Activated T-helper 17 cell treated with anti-CD3 and anti-CD28 coated beads, Interleukin-2, amount 50 U/mL, for 72 hours (primary cell): ENCODE measurements around the gene GHR. TPM values are rescaled to one million over a fixed set of nuclear protein-coding genes. Genes with fewer than 3 reads are reported as not detected.
"Not testable (repeated sequence)": the region's sequence is repeated elsewhere in the genome, so short reads cannot be mapped to it uniquely, and the experiment has no call there.

Experiments
- ATAC-seq: fragments of 150-1000 bp; cut with Tn5 transposase; replicated peaks from 2 replicates; pipeline ENCODE4 v1.10.0; 2021; ENCODE audit warnings: mild to moderate bottlenecking, moderate library complexity
- H3K27ac Mint-ChIP-seq: one replicate; pipeline ENCODE4 v1.8.0; 2022; ENCODE audit warnings: mixed read lengths
- H3K27me3 Mint-ChIP-seq: one replicate; pipeline ENCODE4 v1.8.0; 2022; ENCODE audit warnings: mixed read lengths
- H3K36me3 Mint-ChIP-seq: one replicate; pipeline ENCODE4 v1.8.0; 2022; ENCODE audit warnings: low read depth, mild to moderate bottlenecking, mixed read lengths
- H3K4me1 Mint-ChIP-seq: one replicate; pipeline ENCODE4 v1.8.0; 2022; ENCODE audit warnings: mixed read lengths
- H3K4me3 Mint-ChIP-seq: one replicate; pipeline ENCODE4 v1.8.0; 2022; ENCODE audit warnings: mild to moderate bottlenecking, mixed read lengths
- H3K9me3 Mint-ChIP-seq: one replicate; pipeline ENCODE4 v1.8.0; 2022; ENCODE audit warnings: mixed read lengths
- total RNA-seq, 2 donors: library from RNA; stranded (reverse); gene quantifications; one replicate each; pipeline ENCODE4 v1.2.3, GENCODE V29; 2022

GHR gene
- total RNA-seq, 2 donors from 2014 or later, result not detected

GRCh38 chr5:42655982-42656650, 232.9 kb downstream of the GHR start:
- no peak overlapping the region for H3K27ac Mint-ChIP-seq
- no peak overlapping the region for H3K4me3 Mint-ChIP-seq
- ATAC-seq, result no peak
- no peaks in the 10 kb centered on the region for H3K9me3 Mint-ChIP-seq
- no peaks in the 10 kb centered on the region for H3K4me1 Mint-ChIP-seq
- H3K27me3 Mint-ChIP-seq, result peaks cover 3% of the 10 kb centered on the region
- no peaks in the 10 kb centered on the region for H3K36me3 Mint-ChIP-seq

- no peak for ATAC-seq
- H3K4me3 Mint-ChIP-seq, result no peak overlapping the region
- H3K27ac Mint-ChIP-seq, result no peak overlapping the region
- H3K27me3 Mint-ChIP-seq, result peaks cover 3% of the 10 kb centered on the region
- no peaks in the 10 kb centered on the region for H3K9me3 Mint-ChIP-seq
- H3K36me3 Mint-ChIP-seq, result no peaks in the 10 kb centered on the region
- H3K4me1 Mint-ChIP-seq, result no peaks in the 10 kb centered on the region
Measured at GRCh38 chr5:42656651-42657015, 233.4 kb downstream of the GHR start.

- H3K9me3 Mint-ChIP-seq, H3K36me3 Mint-ChIP-seq, ATAC-seq, H3K27ac Mint-ChIP-seq, H3K4me3 Mint-ChIP-seq, H3K27me3 Mint-ChIP-seq, H3K4me1 Mint-ChIP-seq: not testable (repeated sequence)
Measured at GRCh38 chr5:42659869-42660268, 236.6 kb downstream of the GHR start.

DNA sequence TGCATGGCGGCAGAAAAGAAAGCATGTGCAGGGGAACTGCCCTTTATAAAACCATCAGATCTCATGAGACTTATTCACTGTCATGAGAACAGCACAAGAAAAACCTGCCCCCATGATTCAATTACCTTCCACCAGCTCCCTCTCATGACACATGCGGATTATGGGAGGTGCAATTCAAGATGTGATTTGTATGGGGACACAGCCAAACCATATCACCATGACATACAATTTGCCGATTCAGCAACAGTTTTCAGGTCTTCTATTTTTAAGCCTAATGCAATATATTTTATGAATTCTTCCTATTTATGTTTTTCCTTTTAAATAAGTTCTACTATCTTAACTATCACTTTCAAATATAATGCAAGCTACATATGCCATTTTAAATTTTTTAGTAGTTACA, 242.6 kb downstream of the GHR start:
- H3K4me3 Mint-ChIP-seq, result no peak overlapping the region
- no peaks in the 10 kb centered on the region for H3K4me1 Mint-ChIP-seq
- H3K27ac Mint-ChIP-seq, result no peak overlapping the region
- ATAC-seq, result no peak
- H3K27me3 Mint-ChIP-seq, result no peaks in the 10 kb centered on the region
- H3K36me3 Mint-ChIP-seq, result no peaks in the 10 kb centered on the region
- H3K9me3 Mint-ChIP-seq, result no peaks in the 10 kb centered on the region

DNA sequence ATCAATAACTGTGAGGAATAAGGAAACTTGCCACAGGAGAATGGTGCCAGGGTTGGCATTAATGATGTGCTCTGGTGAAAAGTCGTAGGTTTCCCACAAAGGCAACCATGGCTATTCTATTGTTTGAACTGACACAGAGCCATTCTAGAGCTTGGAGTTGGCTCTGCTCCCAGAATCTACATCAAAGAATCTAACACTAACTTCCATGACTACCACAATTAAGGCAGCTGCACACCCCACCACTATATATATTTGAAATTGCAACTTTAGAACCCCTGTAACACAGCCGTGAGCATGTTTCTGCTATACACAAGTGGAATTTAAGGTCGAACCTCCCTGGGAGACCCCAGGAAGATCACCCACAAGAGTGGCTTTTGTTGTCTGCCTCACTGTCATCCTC, 243.6 kb downstream of the GHR start:
- Mint-ChIP-seq H3K27me3 (no peaks in the 10 kb centered on the region), H3K27ac (no peak overlapping the region), H3K9me3 (no peaks in the 10 kb centered on the region), H3K4me1 (no peaks in the 10 kb centered on the region), H3K4me3 (no peak overlapping the region), H3K36me3 (no peaks in the 10 kb centered on the region)
- no peak for ATAC-seq

DNA sequence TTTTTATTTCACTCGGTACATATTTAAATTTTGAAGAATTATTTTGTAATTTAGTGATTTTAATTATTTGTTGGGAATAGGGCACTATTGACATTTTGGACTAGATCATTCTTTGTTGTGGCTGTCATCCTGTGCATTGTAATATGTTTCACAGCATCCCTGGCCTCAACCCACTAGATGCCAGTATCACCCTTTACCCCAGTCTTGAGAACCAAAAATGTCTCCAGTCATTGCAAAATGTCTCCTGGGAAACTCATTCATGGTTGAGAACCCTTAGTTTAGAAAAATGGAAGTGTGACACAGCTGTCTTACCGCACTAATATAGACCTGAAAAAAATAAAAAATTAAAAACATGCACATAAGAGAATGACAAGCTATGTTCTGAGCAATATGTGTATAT, 245.0 kb downstream of the GHR start:
- ATAC-seq, result no peak
- H3K4me3 Mint-ChIP-seq, result no peak overlapping the region
- H3K36me3 Mint-ChIP-seq, result no peaks in the 10 kb centered on the region
- H3K4me1 Mint-ChIP-seq, result no peaks in the 10 kb centered on the region
- no peak overlapping the region for H3K27ac Mint-ChIP-seq
- H3K27me3 Mint-ChIP-seq, result no peaks in the 10 kb centered on the region
- no peaks in the 10 kb centered on the region for H3K9me3 Mint-ChIP-seq

DNA sequence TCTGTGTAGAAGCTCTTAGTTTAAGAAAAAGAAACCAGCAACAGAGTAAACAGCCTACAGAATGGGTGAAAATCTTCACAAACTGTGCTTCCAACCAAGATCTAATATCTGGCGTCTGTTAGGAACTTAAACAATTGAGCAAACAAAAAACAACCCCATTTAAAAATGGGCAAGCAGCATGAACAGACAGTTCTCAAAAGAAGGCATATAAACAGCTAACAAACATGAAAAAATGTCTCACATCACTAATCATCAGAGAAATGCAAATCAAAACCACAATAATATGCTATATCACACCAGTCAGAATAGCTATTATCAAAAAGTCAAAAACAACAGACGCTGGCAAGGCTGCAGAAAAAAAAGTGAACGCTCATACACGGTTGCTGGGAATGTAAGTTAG, 249.7 kb downstream of the GHR start:
- H3K27ac Mint-ChIP-seq, result no peak overlapping the region
- no peaks in the 10 kb centered on the region for H3K4me1 Mint-ChIP-seq
- no peaks in the 10 kb centered on the region for H3K9me3 Mint-ChIP-seq
- H3K27me3 Mint-ChIP-seq, result no peaks in the 10 kb centered on the region
- no peak overlapping the region for H3K4me3 Mint-ChIP-seq
- no peaks in the 10 kb centered on the region for H3K36me3 Mint-ChIP-seq
- no peak for ATAC-seq

DNA sequence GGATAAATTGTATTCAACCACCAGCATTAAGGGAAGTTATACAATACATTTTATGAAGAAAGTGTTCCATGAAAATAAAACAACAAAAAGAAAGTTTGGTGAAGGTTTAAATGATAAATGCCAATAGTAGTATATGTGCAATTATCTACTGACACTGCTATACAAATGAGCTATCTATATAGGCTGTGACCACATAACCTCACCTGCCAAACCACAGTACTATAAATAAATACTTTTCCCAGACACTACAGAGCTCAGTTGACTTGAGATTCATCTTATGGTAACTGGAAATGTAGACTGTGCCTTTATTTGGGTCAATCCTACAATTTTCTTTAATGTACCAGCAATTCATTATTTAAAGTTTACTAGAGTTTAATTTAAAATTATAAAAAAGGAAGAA, 252.4 kb downstream of the GHR start:
- H3K4me3 Mint-ChIP-seq, result no peak overlapping the region

DNA sequence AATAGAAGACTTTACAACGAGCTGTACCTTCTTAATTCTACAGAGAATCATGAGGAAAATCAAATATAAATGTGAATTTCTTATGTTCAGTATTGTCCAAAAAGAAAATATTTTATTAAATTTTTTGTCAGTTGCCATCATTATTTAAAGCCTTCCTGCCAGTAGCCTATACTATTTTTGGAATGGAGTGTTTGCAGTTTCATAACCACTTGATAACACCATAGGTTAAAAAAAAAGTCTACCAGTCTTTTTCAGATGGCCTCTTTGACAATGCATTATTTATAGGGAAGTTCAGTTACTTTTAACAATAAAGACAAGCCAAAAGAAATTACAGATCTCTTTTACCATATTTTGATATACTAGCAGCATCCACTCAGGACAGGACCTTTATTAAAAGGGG, 253.1 kb downstream of the GHR start:
- no peak overlapping the region for H3K27ac Mint-ChIP-seq
- no peak overlapping the region for H3K4me3 Mint-ChIP-seq

More for the DNA sequence above, 252.4 kb downstream of the GHR start:
- Mint-ChIP-seq H3K4me1 (no peaks in the 10 kb centered on the region), H3K27me3 (no peaks in the 10 kb centered on the region), H3K36me3 (no peaks in the 10 kb centered on the region), H3K9me3 (no peaks in the 10 kb centered on the region), H3K27ac (no peak overlapping the region)
- no peak for ATAC-seq

GRCh38 chr5:42677156-42677842, 254.1 kb downstream of the GHR start:
- Mint-ChIP-seq H3K4me3 (no peak overlapping the region), H3K36me3 (no peaks in the 10 kb centered on the region), H3K4me1 (no peaks in the 10 kb centered on the region), H3K9me3 (no peaks in the 10 kb centered on the region), H3K27me3 (no peaks in the 10 kb centered on the region), H3K27ac (no peak overlapping the region)
- ATAC-seq, result no peak

More for the DNA sequence above, 253.1 kb downstream of the GHR start:
- Mint-ChIP-seq H3K9me3 (no peaks in the 10 kb centered on the region), H3K36me3 (no peaks in the 10 kb centered on the region), H3K27me3 (no peaks in the 10 kb centered on the region), H3K4me1 (no peaks in the 10 kb centered on the region)
- no peak for ATAC-seq

DNA sequence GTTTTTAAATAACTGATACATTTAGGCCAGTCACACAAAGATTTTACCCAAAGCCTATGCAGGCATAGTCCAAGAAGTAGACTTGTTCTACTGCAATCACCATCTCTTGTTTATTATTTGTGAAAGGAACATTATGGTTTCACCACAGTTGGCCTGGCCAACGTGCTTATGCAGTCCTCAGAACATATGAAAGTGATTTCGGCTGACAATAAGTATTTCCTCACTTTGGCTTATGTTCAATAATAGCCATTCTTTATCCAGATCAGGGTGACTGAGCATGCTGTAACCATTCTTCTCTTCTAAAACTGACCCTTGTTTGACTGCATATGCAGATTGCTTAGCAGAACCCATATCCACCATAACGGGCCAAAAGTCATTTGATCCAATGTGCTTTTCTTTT, 256.8 kb downstream of the GHR start:
- no peaks in the 10 kb centered on the region for H3K36me3 Mint-ChIP-seq
- no peak overlapping the region for H3K27ac Mint-ChIP-seq
- H3K9me3 Mint-ChIP-seq, result peaks cover 4% of the 10 kb centered on the region
- peaks cover 3% of the 10 kb centered on the region for H3K27me3 Mint-ChIP-seq
- H3K4me1 Mint-ChIP-seq, result no peaks in the 10 kb centered on the region
- H3K4me3 Mint-ChIP-seq, result no peak overlapping the region
- ATAC-seq, result no peak

DNA sequence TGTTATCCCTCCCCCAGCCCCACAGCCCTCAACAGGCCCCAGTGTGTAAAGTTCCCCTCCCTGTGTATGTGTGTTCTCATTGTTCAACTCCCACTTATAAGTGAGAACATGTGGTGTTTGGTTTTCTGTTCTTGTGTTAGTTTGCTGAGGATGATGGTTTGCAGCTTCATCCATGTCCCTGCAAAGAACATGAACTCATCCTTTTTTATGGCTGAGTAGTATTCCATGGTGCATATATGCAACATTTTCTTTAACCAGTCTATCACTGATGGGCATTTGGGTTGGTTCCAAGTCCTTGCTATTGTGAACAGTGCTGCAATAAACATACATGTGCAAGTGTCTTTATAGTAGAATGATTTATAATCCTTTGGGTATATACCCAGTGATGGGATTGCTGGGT, 261.8 kb downstream of the GHR start:
- H3K36me3 Mint-ChIP-seq, H3K27me3 Mint-ChIP-seq, H3K9me3 Mint-ChIP-seq, H3K27ac Mint-ChIP-seq, H3K4me1 Mint-ChIP-seq, H3K4me3 Mint-ChIP-seq, ATAC-seq: not testable (repeated sequence)

DNA sequence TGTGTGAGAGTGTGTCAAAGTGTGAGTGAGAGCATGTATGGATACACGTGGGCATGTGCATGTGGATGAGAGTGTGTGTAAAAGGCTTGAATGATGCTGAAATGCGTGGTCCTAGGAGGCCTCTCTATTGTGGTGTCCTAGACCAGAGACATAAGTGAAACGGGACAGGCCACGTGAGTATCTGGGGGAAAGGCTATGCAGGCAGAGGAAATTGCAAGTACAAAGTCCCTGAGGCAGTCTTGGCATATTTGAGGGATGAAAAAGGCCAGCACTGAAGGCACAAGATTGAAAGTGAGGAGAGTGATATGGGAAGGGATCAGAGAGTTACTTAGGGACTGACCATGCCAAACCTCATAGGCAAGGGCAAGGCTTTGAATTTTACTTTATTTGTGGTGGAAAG, 266.2 kb downstream of the GHR start:
- no peak overlapping the region for H3K27ac Mint-ChIP-seq
- no peak overlapping the region for H3K4me3 Mint-ChIP-seq
- no peaks in the 10 kb centered on the region for H3K27me3 Mint-ChIP-seq
- H3K9me3 Mint-ChIP-seq, result no peaks in the 10 kb centered on the region
- ATAC-seq, result no peak
- no peaks in the 10 kb centered on the region for H3K36me3 Mint-ChIP-seq
- no peaks in the 10 kb centered on the region for H3K4me1 Mint-ChIP-seq

DNA sequence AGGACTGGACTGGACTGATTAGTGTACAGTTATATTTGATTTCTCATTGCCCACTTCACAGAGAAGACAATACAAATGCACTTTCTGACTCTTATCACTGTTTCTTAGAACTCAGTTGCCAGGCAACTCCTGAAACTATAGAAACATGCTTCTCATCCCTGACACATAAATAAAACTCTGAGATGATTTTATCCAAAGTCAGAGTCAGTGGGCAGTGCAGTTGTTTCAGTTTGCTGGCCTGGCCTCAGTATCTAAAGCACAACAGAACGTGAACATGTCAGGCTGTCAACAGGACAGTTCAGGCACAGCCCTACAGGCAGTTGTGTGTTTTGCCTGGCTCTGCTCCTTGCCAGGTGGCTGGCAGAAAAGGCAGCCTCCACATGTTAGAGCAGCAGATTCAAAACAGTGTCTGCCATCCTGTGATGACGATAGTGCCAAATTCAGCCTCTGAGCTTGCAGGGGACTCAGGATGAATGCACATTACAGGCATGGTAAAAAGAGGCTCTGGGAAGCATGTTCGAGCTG, 268.2 kb downstream of the GHR start:
- Mint-ChIP-seq H3K9me3 (no peaks in the 10 kb centered on the region), H3K27ac (no peak overlapping the region)

DNA sequence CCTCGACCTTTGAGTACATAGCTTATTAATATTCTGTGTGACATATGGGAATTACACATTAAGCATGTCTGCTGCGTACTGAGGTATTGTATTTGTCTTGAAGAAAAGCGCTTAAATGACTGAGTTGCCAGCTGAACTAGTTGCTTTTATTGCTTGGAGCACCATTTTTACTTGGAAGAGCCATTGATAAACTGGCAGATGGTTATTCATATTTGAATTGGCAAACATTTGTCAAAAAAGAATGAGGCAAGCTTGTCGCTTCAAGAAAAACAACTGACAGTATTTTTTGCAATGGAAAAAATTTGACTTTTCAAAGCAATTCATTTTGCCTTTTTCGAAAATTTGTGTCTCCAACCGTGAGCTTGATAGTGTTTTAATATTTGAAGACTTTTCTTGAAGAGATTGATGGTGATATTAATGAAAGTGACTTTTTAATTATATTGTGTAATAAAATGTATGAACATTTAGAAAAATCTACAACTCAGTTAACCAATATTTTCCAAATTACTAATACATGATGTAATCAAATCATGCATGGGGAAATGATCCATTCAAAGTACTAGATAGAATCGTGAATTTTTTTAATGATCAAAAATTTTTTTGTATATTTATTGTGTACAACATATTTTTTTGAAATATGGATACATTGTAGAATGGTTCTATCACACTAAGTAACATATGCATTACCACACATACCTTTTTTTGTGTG, 278.3 kb downstream of the GHR start:
- Mint-ChIP-seq H3K27ac (no peak overlapping the region), H3K4me3 (no peak overlapping the region), H3K36me3 (no peaks in the 10 kb centered on the region), H3K27me3 (peaks cover 11% of the 10 kb centered on the region), H3K9me3 (peaks cover 5% of the 10 kb centered on the region), H3K4me1 (no peaks in the 10 kb centered on the region)
- no peak for ATAC-seq

More for the DNA sequence above, 268.2 kb downstream of the GHR start:
- peak; percentile 59 for ATAC-seq
- no peaks in the 10 kb centered on the region for H3K36me3 Mint-ChIP-seq
- H3K27me3 Mint-ChIP-seq, result no peaks in the 10 kb centered on the region
- H3K4me3 Mint-ChIP-seq, result no peak overlapping the region
- no peaks in the 10 kb centered on the region for H3K4me1 Mint-ChIP-seq
